ENCODE measurements around the gene ADARB1. TPM values are rescaled to one million over a fixed set of nuclear protein-coding genes. Genes with fewer than 3 reads are reported as not detected.

The ADARB1 gene
- polyA plus RNA-seq, 1 experiment, result 25.3 TPM

DNA sequence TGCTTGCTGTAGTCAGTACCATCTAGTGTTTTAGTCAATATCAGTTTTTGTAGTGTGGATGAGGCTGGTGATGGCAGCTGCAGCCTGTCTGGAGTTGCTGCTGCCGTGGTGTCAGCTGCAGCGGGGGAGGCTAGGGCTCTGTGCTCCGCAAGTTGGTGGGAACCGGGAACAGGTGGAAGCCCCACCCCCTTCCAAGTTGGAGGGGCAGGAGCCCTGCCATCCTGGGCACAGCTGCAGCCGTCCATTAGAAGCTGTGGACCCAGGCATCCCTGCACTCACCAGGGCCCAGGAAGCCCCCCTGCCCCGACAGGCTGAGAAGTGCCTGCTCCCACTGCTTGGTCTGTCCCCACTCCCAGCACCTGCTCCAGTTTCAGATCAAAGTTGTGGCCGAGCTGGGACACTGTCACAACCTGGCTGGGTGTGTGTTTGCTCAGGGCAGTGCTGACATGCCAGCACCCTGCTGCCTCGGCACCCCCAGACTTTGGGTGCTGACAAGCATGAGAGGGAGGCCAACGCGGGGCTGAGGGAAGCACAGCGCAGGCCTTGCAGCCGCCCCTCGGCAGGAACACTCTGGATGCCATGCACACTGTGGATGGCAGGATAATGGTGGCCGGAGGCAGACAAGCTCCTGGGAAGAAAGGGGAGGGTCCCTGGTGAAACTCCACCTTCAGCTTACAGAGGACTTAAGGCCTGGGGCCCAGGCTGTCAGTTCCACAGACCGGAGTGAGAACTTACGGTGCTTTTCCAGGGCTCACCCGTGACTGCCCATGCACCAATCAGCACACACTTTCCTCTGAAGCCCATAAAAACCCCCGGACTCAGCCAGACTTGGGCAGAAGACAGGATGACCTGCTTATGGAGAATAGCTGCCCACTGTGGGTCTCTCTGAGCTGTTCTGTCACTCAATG is 86.9 kb downstream of the ADARB1 start:
- POLR2A ChIA-PET, result no interaction called here
- CTCF ChIA-PET, result interaction anchor here (3.3 kb wide), 1 partner anchor 21 kb away, joined by 12 read pairs; no protein-coding TSS in a partner anchor
- Histone ChIP-seq H3K9me3 (ENCODE audit: control insufficient read depth, insufficient read depth, low read length) (no peaks in the 10 kb centered on the region; the same call in 1 of the 2 replicates), H3K27me3 (ENCODE audit: control insufficient read depth, insufficient read depth, low read length) (no peaks in the 10 kb centered on the region), H3K4me3 (ENCODE audit: low read depth, low read length) (no peak overlapping the region), H3K27ac (ENCODE audit: low read depth, low read length) (no peak overlapping the region)
- no peak for DNase-seq (ENCODE audit: low read depth, low spot score)
- TF ChIP-seq, protein P1, sequence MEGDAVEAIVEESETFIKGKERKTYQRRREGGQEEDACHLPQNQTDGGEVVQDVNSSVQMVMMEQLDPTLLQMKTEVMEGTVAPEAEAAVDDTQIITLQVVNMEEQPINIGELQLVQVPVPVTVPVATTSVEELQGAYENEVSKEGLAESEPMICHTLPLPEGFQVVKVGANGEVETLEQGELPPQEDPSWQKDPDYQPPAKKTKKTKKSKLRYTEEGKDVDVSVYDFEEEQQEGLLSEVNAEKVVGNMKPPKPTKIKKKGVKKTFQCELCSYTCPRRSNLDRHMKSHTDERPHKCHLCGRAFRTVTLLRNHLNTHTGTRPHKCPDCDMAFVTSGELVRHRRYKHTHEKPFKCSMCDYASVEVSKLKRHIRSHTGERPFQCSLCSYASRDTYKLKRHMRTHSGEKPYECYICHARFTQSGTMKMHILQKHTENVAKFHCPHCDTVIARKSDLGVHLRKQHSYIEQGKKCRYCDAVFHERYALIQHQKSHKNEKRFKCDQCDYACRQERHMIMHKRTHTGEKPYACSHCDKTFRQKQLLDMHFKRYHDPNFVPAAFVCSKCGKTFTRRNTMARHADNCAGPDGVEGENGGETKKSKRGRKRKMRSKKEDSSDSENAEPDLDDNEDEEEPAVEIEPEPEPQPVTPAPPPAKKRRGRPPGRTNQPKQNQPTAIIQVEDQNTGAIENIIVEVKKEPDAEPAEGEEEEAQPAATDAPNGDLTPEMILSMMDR (IDR thresholded peaks at IDR 0.05; ENCODE audit: low read depth, low read length), result no peak

DNA sequence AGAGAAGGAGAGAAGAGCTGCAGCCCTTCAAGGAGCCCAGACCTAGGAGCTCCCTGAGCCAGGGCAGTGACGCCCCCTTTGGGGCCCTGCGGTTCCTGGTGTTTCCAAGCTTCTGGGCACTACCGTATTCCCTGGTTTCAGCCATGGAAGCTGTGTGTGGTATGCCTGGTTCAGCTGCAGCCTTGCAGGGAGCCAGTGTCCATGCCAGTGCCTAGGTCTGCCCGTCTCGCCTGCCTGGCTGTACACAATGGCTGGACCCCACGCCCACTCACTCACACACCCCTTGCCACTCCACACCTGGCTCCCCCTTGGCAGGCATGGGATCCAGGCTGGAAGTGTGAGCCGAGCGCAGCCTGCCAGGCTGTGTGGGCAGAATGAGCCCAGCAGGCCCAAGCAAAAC is 87.7 kb downstream of the ADARB1 start:
- CTCF ChIA-PET, result interaction anchor here (3.3 kb wide), 1 partner anchor 22 kb away, joined by 12 read pairs; no protein-coding TSS in a partner anchor

DNA sequence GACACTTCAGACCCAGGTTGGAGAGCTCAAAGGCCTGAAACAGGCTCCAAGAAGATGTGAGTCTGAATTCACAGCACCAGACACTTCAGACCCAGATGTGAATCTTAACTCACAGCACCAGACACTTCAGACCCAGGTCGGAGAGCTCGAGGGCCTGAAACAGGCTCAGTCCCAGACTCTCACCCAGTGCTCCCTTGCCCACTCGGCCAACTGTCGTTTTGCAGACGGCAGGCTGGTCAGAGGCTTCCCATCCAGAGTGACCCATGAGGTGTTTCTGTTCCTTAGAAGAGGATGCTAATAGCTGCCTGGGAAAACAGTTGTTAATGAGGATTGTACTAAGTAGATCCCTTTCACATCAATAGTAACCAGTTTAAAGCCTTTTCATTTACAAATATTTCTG is 88.4 kb downstream of the ADARB1 start:
- no peaks in the 10 kb centered on the region; the same call in 1 of the 2 replicates for H3K9me3 ChIP-seq (ENCODE audit: control insufficient read depth, insufficient read depth, low read length)
- ChIA-PET POLR2A (no interaction called here), CTCF (interaction anchor here (0.8 to 3.3 kb wide), 2 partner anchors 22 to 26 kb away, joined by 3 to 12 read pairs; no protein-coding TSS in a partner anchor)
- no peaks in the 10 kb centered on the region for H3K27me3 ChIP-seq (ENCODE audit: control insufficient read depth, insufficient read depth, low read length)
- H3K4me3 ChIP-seq (ENCODE audit: low read depth, low read length), result no peak overlapping the region
- TF ChIP-seq, protein P1 (IDR thresholded peaks at IDR 0.05; ENCODE audit: low read depth, low read length), result no peak
- DNase-seq (ENCODE audit: low read depth, low spot score), result no peak
- no peak overlapping the region for H3K27ac ChIP-seq (ENCODE audit: low read depth, low read length)

More for the DNA sequence above, 87.7 kb downstream of the ADARB1 start:
- POLR2A ChIA-PET, result no interaction called here
- Histone ChIP-seq H3K9me3 (ENCODE audit: control insufficient read depth, insufficient read depth, low read length) (no peaks in the 10 kb centered on the region; the same call in 1 of the 2 replicates), H3K4me3 (ENCODE audit: low read depth, low read length) (no peak overlapping the region), H3K27ac (ENCODE audit: low read depth, low read length) (no peak overlapping the region), H3K27me3 (ENCODE audit: control insufficient read depth, insufficient read depth, low read length) (no peaks in the 10 kb centered on the region)
- TF ChIP-seq, protein P1 (IDR thresholded peaks at IDR 0.05; ENCODE audit: low read depth, low read length), result no peak
- DNase-seq (ENCODE audit: low read depth, low spot score), result no peak

DNA sequence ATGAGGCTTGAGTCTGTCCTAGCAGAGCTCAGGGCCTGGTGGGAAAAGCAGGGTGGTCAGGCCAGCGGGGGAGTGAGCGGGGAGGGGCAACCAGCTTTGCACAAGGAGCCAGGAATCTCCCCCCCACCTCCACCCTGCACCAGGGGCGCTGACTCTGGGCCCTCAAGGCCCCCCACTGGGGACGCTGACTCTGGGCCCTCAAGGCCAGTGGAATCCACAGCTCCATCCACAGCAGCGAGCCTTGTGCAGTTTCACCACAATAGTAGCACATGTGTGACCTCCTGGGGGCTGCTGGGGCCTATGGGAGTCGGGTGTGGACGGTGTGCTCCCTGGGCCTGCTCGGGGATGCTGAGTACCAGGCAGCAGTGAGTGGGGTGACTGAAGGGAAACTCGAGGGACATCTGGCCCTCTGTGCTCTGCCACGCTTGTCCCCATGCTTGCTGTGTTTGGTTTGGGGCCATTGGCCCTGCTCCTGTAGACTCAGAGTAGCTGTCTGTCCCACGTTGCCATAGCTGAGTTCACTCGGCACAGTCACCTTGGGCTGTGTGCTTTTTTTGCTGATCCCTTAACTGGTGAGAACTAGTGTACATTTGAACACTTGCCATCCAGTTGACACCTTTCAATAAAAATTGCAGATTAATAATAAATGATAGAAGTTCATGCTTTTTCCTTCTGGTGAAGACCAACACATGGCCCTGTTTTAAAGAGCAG is 89.2 kb downstream of the ADARB1 start:
- no peak for DNase-seq (ENCODE audit: low read depth, low spot score)
- Histone ChIP-seq H3K4me3 (ENCODE audit: low read depth, low read length) (no peak overlapping the region), H3K27me3 (ENCODE audit: control insufficient read depth, insufficient read depth, low read length) (no peaks in the 10 kb centered on the region), H3K9me3 (ENCODE audit: control insufficient read depth, insufficient read depth, low read length) (no peaks in the 10 kb centered on the region; the same call in 1 of the 2 replicates), H3K27ac (ENCODE audit: low read depth, low read length) (no peak overlapping the region)
- CTCF ChIA-PET, result interaction anchor here (0.8 to 3.3 kb wide), 2 partner anchors 23 to 27 kb away, joined by 3 to 12 read pairs; no protein-coding TSS in a partner anchor
- POLR2A ChIA-PET, result no interaction called here
- TF ChIP-seq, protein P1 (IDR thresholded peaks at IDR 0.05; ENCODE audit: low read depth, low read length), result no peak

Measured in AG04450 (cell line).